GM11168 (cell line): Measurements from ENCODE around the gene TXNDC15.
"Not testable (repeated sequence)": the region's sequence is repeated elsewhere in the genome, so short reads cannot be mapped to it uniquely, and the experiment has no call there.

Source experiments
- in situ Hi-C: fragments of 300-500 bp; cut with MboI; formaldehyde crosslinking; loops from one replicate; pipeline ENCODE4 v1.12.0; 2022; ENCODE audit warnings: low sequenced_read_pairs; ENCODE audit not compliant: unreplicated experiment

The TXNDC15 gene

GRCh38 chr5:134873987-134874830 lies at the start of gene TXNDC15:
Gene TXNDC15 (plus strand): TSS chr5:134874371. CDS start chr5:134874428, 57 bp downstream.
- in situ Hi-C loops = no loop called here

- in situ Hi-C loops = no loop called here
Measured at GRCh38 chr5:134824681-134825080, 49.5 kb upstream of the TXNDC15 start.

- in situ Hi-C loops = no loop called here
Measured at GRCh38 chr5:134825212-134825611, 49.0 kb upstream of the TXNDC15 start.

GRCh38 chr5:134833340-134834032 lies 40.7 kb upstream of the TXNDC15 start:
- in situ Hi-C loops = no loop called here

- in situ Hi-C loops = no loop called here
Measured at GRCh38 chr5:134835623-134836022, 38.5 kb upstream of the TXNDC15 start.

GRCh38 chr5:134837530-134838181 lies 36.5 kb upstream of the TXNDC15 start:
- in situ Hi-C loops = no loop called here

GRCh38 chr5:134838361-134838760 lies 35.8 kb upstream of the TXNDC15 start:
- in situ Hi-C loops = not testable (repeated sequence)

GRCh38 chr5:134840811-134841210 lies 33.4 kb upstream of the TXNDC15 start:
- in situ Hi-C loops = no loop called here

GRCh38 chr5:134844252-134844651 lies 29.9 kb upstream of the TXNDC15 start:
- in situ Hi-C loops = no loop called here

GRCh38 chr5:134845335-134845851 lies 28.8 kb upstream of the TXNDC15 start:
- in situ Hi-C loops = no loop called here

GRCh38 chr5:134845852-134846640 lies 28.1 kb upstream of the TXNDC15 start, which contains the start of gene C5orf24:
Gene C5orf24 (plus strand): TSS chr5:134845968. CDS start chr5:134854901, 8,933 bp downstream.
- in situ Hi-C loops = no loop called here

GRCh38 chr5:134846641-134846960 lies 27.6 kb upstream of the TXNDC15 start:
- in situ Hi-C loops = no loop called here

- in situ Hi-C loops = not testable (repeated sequence)
Measured at GRCh38 chr5:134849434-134849933, 24.7 kb upstream of the TXNDC15 start.

GRCh38 chr5:134851307-134851923 lies 22.8 kb upstream of the TXNDC15 start:
- in situ Hi-C loops = no loop called here

GRCh38 chr5:134856465-134856864 lies 17.7 kb upstream of the TXNDC15 start:
- in situ Hi-C loops = not testable (repeated sequence)

GRCh38 chr5:134857401-134857800 lies 16.8 kb upstream of the TXNDC15 start:
- in situ Hi-C loops = no loop called here

GRCh38 chr5:134864707-134865106 lies 9.5 kb upstream of the TXNDC15 start:
- in situ Hi-C loops = no loop called here

GRCh38 chr5:134873494-134873893 lies 677 bp upstream of the TXNDC15 start:
- in situ Hi-C loops = no loop called here
